H1 (cell line): ENCODE results near the gene EEF1A2. TPM values are rescaled to one million over a fixed set of nuclear protein-coding genes. Genes with fewer than 3 reads are reported as not detected.

Experiments
- CTCF ChIA-PET: fragments of 300-600 bp; sonication (Branson Sonifier 250); formaldehyde crosslinking; loops from one replicate; lab custom pipeline; 2021; ENCODE audit not compliant: partially characterized antibody; lab: Charles Lee
- POLR2A ChIA-PET: fragments of 300-600 bp; sonication (Branson Sonifier 250); formaldehyde crosslinking; loops from one replicate; lab custom pipeline; 2021; ENCODE audit warnings: inconsistent platforms; ENCODE audit not compliant: partially characterized antibody; lab: Charles Lee
- DNase-seq, 2 experiments: peaks; one replicate each; pipeline versions ENCODE4 v3.0.0 to v3.0.0-alpha.2; 2010 to 2022; ENCODE audit warnings: low spot score in 2 of 2, low read depth in 1 of 2, mixed read lengths in 1 of 2
- FAIRE-seq: peaks from 2 replicates; lab custom pipeline; 2011; peaks lifted over from hg19 to GRCh38; lab: Jason Lieb, UNC
- H2AFZ ChIP-seq: 2 replicates; pipeline ENCODE4 v1.8.1; 2012; ENCODE audit warnings: low read length, inconsistent platforms
- H2AK5ac ChIP-seq: 2 replicates; pipeline ENCODE4 v1.6.1; 2013; ENCODE audit warnings: low read depth, low read length
- H2BK120ac ChIP-seq: replicated peaks from 2 replicates; pipeline ENCODE3; 2013; ENCODE audit warnings: low read depth, low read length, inconsistent platforms
- H2BK12ac ChIP-seq: 2 replicates; pipeline ENCODE4 v1.6.1; 2013; ENCODE audit warnings: low read depth, low read length
- H2BK15ac ChIP-seq: 2 replicates; pipeline ENCODE4 v1.6.1; 2013; ENCODE audit warnings: low read length
- H2BK20ac ChIP-seq: 2 replicates; pipeline ENCODE4 v1.6.1; 2013; ENCODE audit warnings: low read length
- H2BK5ac ChIP-seq: 2 replicates; pipeline ENCODE4 v1.6.1; 2013; ENCODE audit warnings: low read depth, low read length
- H3K14ac ChIP-seq: 2 replicates; pipeline ENCODE4 v1.6.1; 2013; ENCODE audit warnings: inconsistent platforms; ENCODE audit not compliant: insufficient read length
- H3K18ac ChIP-seq: 2 replicates; pipeline ENCODE4 v1.6.1; 2013; ENCODE audit warnings: low read length; ENCODE audit errors: extremely low read depth
- H3K23ac ChIP-seq: 2 replicates; pipeline ENCODE4 v1.6.1; 2013; ENCODE audit warnings: inconsistent platforms; ENCODE audit not compliant: insufficient read length
- H3K23me2 ChIP-seq: 2 replicates; pipeline ENCODE4 v1.6.1; 2013; ENCODE audit warnings: low read depth, low read length
- H3K27ac ChIP-seq: 2 replicates; pipeline ENCODE4 v1.6.1; 2011; ENCODE audit warnings: low read depth, low read length, inconsistent platforms
- H3K27me3 ChIP-seq, 4 experiments: replicated peaks in 1 of 4; 1 replicate in 1 of 4; 2 replicates in 3 of 4; pipeline versions ENCODE4 v1.6.1 to v1.8.1; 2011 to 2013; ENCODE audit warnings: low read length in 3 of 4, mild to moderate bottlenecking in 3 of 4, inconsistent platforms in 2 of 4, mixed read lengths in 2 of 4, moderate library complexity in 1 of 4; ENCODE audit not compliant: control insufficient read depth in 3 of 4, insufficient read depth in 3 of 4; ENCODE audit errors: extremely low read depth in 1 of 4
- H3K36me3 ChIP-seq, 4 experiments: 2 replicates each; pipeline versions ENCODE4 v1.6.1 to v1.8.1; 2011 to 2013; ENCODE audit warnings: mild to moderate bottlenecking in 4 of 4, low read length in 3 of 4, moderate library complexity in 2 of 4, control low read depth in 1 of 4, inconsistent platforms in 1 of 4; ENCODE audit not compliant: insufficient read depth in 4 of 4, control insufficient read depth in 2 of 4
- H3K4ac ChIP-seq: replicated peaks from 2 replicates; pipeline ENCODE3; 2013; ENCODE audit warnings: low read length, low read depth, mixed read lengths, inconsistent platforms; ENCODE audit not compliant: insufficient read length
- H3K4me1 ChIP-seq, 4 experiments: replicated peaks in 1 of 4; 1 replicate in 1 of 4; 2 replicates in 3 of 4; pipeline versions ENCODE4 v1.6.1 to v1.8.1; 2011 to 2013; ENCODE audit warnings: low read length in 3 of 4, inconsistent platforms in 2 of 4, mixed read lengths in 1 of 4; ENCODE audit not compliant: insufficient read depth in 4 of 4, control insufficient read depth in 3 of 4
- H3K4me2 ChIP-seq, 2 experiments: 2 replicates each; pipeline versions ENCODE4 v1.6.1 to v1.8.1; 2011 to 2013; ENCODE audit warnings: low read depth in 2 of 2, low read length in 2 of 2, control low read depth in 1 of 2, inconsistent platforms in 1 of 2, mild to moderate bottlenecking in 1 of 2; ENCODE audit not compliant: insufficient read depth in 1 of 2
- H3K4me3 ChIP-seq, 4 experiments: fragments of 200-600, 300-600 bp in 1 of 4; sonication (generic), shearing (Covaris generic), sonication (Bioruptor Twin) in 1 of 4; 2 replicates each; pipeline versions ENCODE4 v1.5.1 to v1.8.1; 2011 to 2016; ENCODE audit warnings: low read length in 4 of 4, low read depth in 3 of 4, control low read depth in 2 of 4, inconsistent platforms in 2 of 4, mild to moderate bottlenecking in 2 of 4, mixed read lengths in 1 of 4, moderate library complexity in 1 of 4; ENCODE audit not compliant: insufficient read depth in 2 of 4; ENCODE audit errors: extremely low read depth in 1 of 4
- H3K56ac ChIP-seq: replicated peaks from 2 replicates; pipeline ENCODE3; 2013; ENCODE audit warnings: low read depth, mild to moderate bottlenecking, mixed read lengths, low read length, inconsistent platforms; ENCODE audit not compliant: insufficient read length
- H3K79me1 ChIP-seq: 2 replicates; pipeline ENCODE4 v1.6.1; 2013; ENCODE audit warnings: low read depth, low read length, control low read depth
- H3K79me2 ChIP-seq, 2 experiments: 2 replicates each; pipeline versions ENCODE4 v1.6.1 to v1.8.1; 2012 to 2013; ENCODE audit warnings: low read length in 2 of 2, mild to moderate bottlenecking in 2 of 2, inconsistent platforms in 1 of 2; ENCODE audit not compliant: insufficient read depth in 2 of 2, control insufficient read depth in 1 of 2
- H3K9ac ChIP-seq, 4 experiments: replicated peaks in 1 of 4; 1 replicate in 1 of 4; 2 replicates in 3 of 4; pipeline versions ENCODE4 v1.6.1 to v1.8.1; 2011 to 2013; ENCODE audit warnings: low read depth in 3 of 4, low read length in 3 of 4, control low read depth in 2 of 4, mild to moderate bottlenecking in 2 of 4, moderate library complexity in 2 of 4, inconsistent platforms in 1 of 4; ENCODE audit errors: extremely low read depth in 1 of 4
- H3K9me3 ChIP-seq, 2 experiments: 2 replicates each; pipeline versions ENCODE4 v1.6.1 to v1.8.1; 2012 to 2013; ENCODE audit warnings: mild to moderate bottlenecking in 2 of 2, moderate library complexity in 2 of 2, control low read depth in 1 of 2, inconsistent platforms in 1 of 2, low read depth in 1 of 2, low read length in 1 of 2, mixed read lengths in 1 of 2; ENCODE audit not compliant: insufficient read depth in 2 of 2
- H4K20me1 ChIP-seq, 2 experiments: replicated peaks in 1 of 2; 2 replicates each; pipeline versions ENCODE3 to v1.8.1; 2011 to 2013; ENCODE audit warnings: inconsistent platforms in 2 of 2, low read length in 2 of 2, mild to moderate bottlenecking in 1 of 2; ENCODE audit not compliant: insufficient read depth in 2 of 2, control insufficient read depth in 1 of 2
- H4K5ac ChIP-seq: 2 replicates; pipeline ENCODE4 v1.6.1; 2013; ENCODE audit warnings: low read length, low read depth, mixed read lengths, inconsistent platforms; ENCODE audit not compliant: insufficient read length
- H4K8ac ChIP-seq: 2 replicates; pipeline ENCODE4 v1.8.0; 2013; ENCODE audit warnings: mild to moderate bottlenecking, moderate library complexity, low read length, inconsistent platforms; ENCODE audit not compliant: insufficient read depth; ENCODE audit errors: extremely low read depth
- H4K91ac ChIP-seq: replicated peaks from 2 replicates; pipeline ENCODE3; 2013; ENCODE audit warnings: low read length, mixed read lengths, inconsistent platforms; ENCODE audit not compliant: insufficient read length
- ASH2L ChIP-seq: fragments of 200-600, 300-600 bp; sonication (generic); IDR thresholded peaks from one replicate; pipeline ENCODE4 v1.7.1; 2017; ENCODE audit warnings: low read length
- BRCA1 ChIP-seq: IDR thresholded peaks from 2 replicates; pipeline ENCODE4 v1.6.1; 2012; ENCODE audit warnings: low read depth, low read length, improper control_type of control experiment
- CBX5 ChIP-seq: fragments of 300-800, 300-1000 bp; sonication (generic); IDR thresholded peaks from 2 replicates; pipeline ENCODE4 v1.7.1; 2016; ENCODE audit warnings: antibody characterized with exemption, low read length, low read depth
- CTCF ChIP-seq, 3 experiments: IDR thresholded peaks; 1 replicate in 2 of 3; 2 replicates in 1 of 3; pipeline versions ENCODE4 v1.5.1 to v1.6.1; 2011; ENCODE audit warnings: low read length in 3 of 3, mild to moderate bottlenecking in 3 of 3, inconsistent platforms in 2 of 3, low read depth in 1 of 3, moderate library complexity in 1 of 3; ENCODE audit not compliant: insufficient read depth in 1 of 3; ENCODE audit errors: control extremely low read depth in 1 of 3
- NANOG ChIP-seq: IDR thresholded peaks from 2 replicates; pipeline ENCODE4 v1.6.1; 2011; ENCODE audit warnings: low read length, low read depth, mild to moderate bottlenecking, inconsistent platforms; ENCODE audit not compliant: insufficient read depth, poor library complexity, severe bottlenecking
- POLR2AphosphoS5 ChIP-seq: IDR thresholded peaks from 2 replicates; pipeline ENCODE4 v1.6.1; 2011; ENCODE audit warnings: low read depth, low read length
- RBBP5 ChIP-seq: IDR thresholded peaks from 2 replicates; pipeline ENCODE4 v1.7.1; 2012; ENCODE audit warnings: low read depth, mild to moderate bottlenecking, inconsistent platforms, low read length, moderate library complexity, borderline replicate concordance
- RXRA ChIP-seq: IDR thresholded peaks from 2 replicates; pipeline ENCODE4 v1.6.1; 2011; ENCODE audit warnings: low read depth, mild to moderate bottlenecking, low read length, moderate library complexity; ENCODE audit not compliant: insufficient read depth
- SP4 ChIP-seq: IDR thresholded peaks from 2 replicates; pipeline ENCODE4 v1.6.1; 2012; ENCODE audit warnings: low read length, inconsistent platforms
- TAF1 ChIP-seq: IDR thresholded peaks from 2 replicates; pipeline ENCODE4 v1.6.1; 2011; ENCODE audit warnings: mild to moderate bottlenecking, low read depth, low read length
- TEAD4 ChIP-seq: IDR thresholded peaks from 2 replicates; pipeline ENCODE4 v1.6.1; 2012; ENCODE audit warnings: low read depth, low read length, inconsistent platforms, mixed read lengths
- WGBS, 2 experiments: shearing (Covaris generic) in 1 of 2; methylation state at CpG; one replicate each; pipeline versions ENCODE4 v1.1.6 to v1.1.7; 2013 to 2015; ENCODE audit warnings: low lambda C conversion rate in 2 of 2, mixed read lengths in 2 of 2, inconsistent platforms in 1 of 2, low coverage in 1 of 2, missing lambda C conversion rate in 1 of 2; ENCODE audit not compliant: insufficient replicate concordance in 2 of 2, insufficient coverage in 1 of 2, insufficient read length in 1 of 2; ENCODE audit errors: extremely low coverage in 1 of 2, missing lambda C conversion rate in 1 of 2; 5-methylcytosine and 5-hydroxymethylcytosine counted together
- polyA plus RNA-seq, 7 experiments: library from polyadenylated mRNA; depleted of rRNA in 3 of 7; stranded (reverse) in 5 of 7; unstranded in 2 of 7; fragments of >200 nt in 5 of 7; fragments of 200-250 nt in 2 of 7; gene quantifications; 1 replicate in 5 of 7; 2 replicates in 1 of 7; 4 replicates in 1 of 7; pipeline versions ENCODE4 v1.2.1 to v1.2.3, GENCODE V29; 2011 to 2013; ENCODE audit warnings: missing spikeins in 2 of 7, mixed read lengths in 2 of 7
- total RNA-seq: library from RNA; stranded (reverse); fragmentation: NEBNext Ultra II Directional; extraction: Animal tissue kit (Norgen Biotek cat#: 25700); gene quantifications from 2 replicates; pipeline ENCODE4 v1.2.1, GENCODE V29; 2021

The EEF1A2 gene
- total and polyA plus RNA-seq, 2 of the 8 experiments (the other 6 are each of a cell fraction or from before 2014, with no cell fraction given) = 7.4 to 25.8 TPM

GRCh38 chr20:63464289-63464635 lies 34.6 kb downstream of the EEF1A2 start:
- TF ChIP-seq SP4 = no peak
- no peak for TF ChIP-seq BRCA1
- TF ChIP-seq NANOG = no peak
- TF ChIP-seq ASH2L = no peak
- TF ChIP-seq POLR2AphosphoS5 = no peak
- no peak for TF ChIP-seq RBBP5
- TF ChIP-seq CTCF (IDR thresholded peaks at IDR 0.05; ENCODE audit: control extremely low read depth in 1 of 3, insufficient read depth in 1 of 3, low read depth in 1 of 3, low read length in 3 of 3) = no peak
- no peak for TF ChIP-seq CBX5
- TF ChIP-seq TEAD4 = no peak
- TF ChIP-seq RXRA = no peak
- TF ChIP-seq TAF1 = no peak
- no peak overlapping the region for H2BK120ac ChIP-seq
- H3K4me2 ChIP-seq = no peak overlapping the region
- H3K79me1 ChIP-seq = peaks cover 50% of the 10 kb centered on the region
- no peaks in the 10 kb centered on the region for H3K23me2 ChIP-seq
- peaks cover 11 to 85% of the 10 kb centered on the region in 2 experiments; a peak in 3 of 4 replicates for H3K79me2 ChIP-seq
- no peak overlapping the region for H2BK5ac ChIP-seq
- no peak overlapping the region for H3K27ac ChIP-seq
- H2BK15ac ChIP-seq = no peak overlapping the region
- POLR2A ChIA-PET = interaction anchor here (0.7 to 2.7 kb wide), 6 partner anchors 8 to 57 kb away, joined by 3 to 10 read pairs (median 6); partner anchors contain the start of gene KCNQ2
- H3K23ac ChIP-seq = no peak overlapping the region
- H4K91ac ChIP-seq = no peak overlapping the region
- no peak overlapping the region for H3K4ac ChIP-seq
- H3K4me3 ChIP-seq = no peak overlapping the region
- no peak overlapping the region for H4K8ac ChIP-seq
- no peak overlapping the region for H3K18ac ChIP-seq
- H3K27me3 ChIP-seq = no peaks in the 10 kb centered on the region
- no peak overlapping the region for H2AK5ac ChIP-seq
- H3K9me3 ChIP-seq = no peaks in the 10 kb centered on the region
- WGBS, 2 experiments = 93% methylated on average over 12 of the region's 12 CpGs; no CpG with 5 or more reads in 1 of the 2 experiments
- no peak overlapping the region for H2BK20ac ChIP-seq
- CTCF ChIA-PET = interaction anchor here (1.1 to 4.0 kb wide), 12 partner anchors 9 to 400 kb away, joined by 3 to 21 read pairs (median 4); no protein-coding TSS in a partner anchor
- H2AFZ ChIP-seq = no peak overlapping the region
- H2BK12ac ChIP-seq = no peak overlapping the region
- FAIRE-seq = no peak
- H3K36me3 ChIP-seq = no peaks in the 10 kb centered on the region; a peak in 1 of 8 replicates
- no peak overlapping the region for H3K14ac ChIP-seq
- H4K5ac ChIP-seq = no peak overlapping the region
- H4K20me1 ChIP-seq = peaks cover 24 to 51% of the 10 kb centered on the region in 2 experiments
- DNase-seq = no peak
- H3K4me1 ChIP-seq = peaks cover 0 to 4% (median 3%) of the 10 kb centered on the region in 4 experiments; a peak in 5 of 7 replicates
- H3K9ac ChIP-seq = no peak overlapping the region
- H3K56ac ChIP-seq = no peak overlapping the region
